Measurements from ENCODE around the gene BRINP2.

The BRINP2 gene

GRCh38 chr1:177329871-177330270 lies 159.1 kb downstream of the BRINP2 start:
- DNase-seq = no peak
